GM12878 (cell line): Measurements from ENCODE around the gene CHMP3. TPM values are rescaled to one million over a fixed set of nuclear protein-coding genes. Genes with fewer than 3 reads are reported as not detected.

ENCODE experiments used
- ATAC-seq: fragments of 200-7000 bp; cut with Tn5 transposase; 3 replicates; pipeline ENCODE4 v1.9.1; 2020; ENCODE audit warnings: mild to moderate bottlenecking, moderate library complexity
- BruUV-seq: library from RNA; stranded (reverse); fragments of 400-500 nt; replicated peaks from 2 replicates; lab custom pipeline; 2021; lab: Mats Ljungman, UMichigan
- CTCF ChIA-PET: fragments of 300-600 bp; sonication (Branson Sonifier 250); formaldehyde crosslinking; extraction: SDS; loops from one replicate; lab custom pipeline; 2021; ENCODE audit warnings: inconsistent platforms; lab: Yijun Ruan, JAX
- POLR2A ChIA-PET: fragments of 350-600 bp; formaldehyde crosslinking; extraction: SDS; loops from one replicate; lab custom pipeline; 2021; ENCODE audit warnings: inconsistent platforms; lab: Charles Lee
- RAD21 ChIA-PET: fragments of 300-600 bp; sonication (Branson Sonifier 250); formaldehyde crosslinking; loops from one replicate; lab custom pipeline; 2023; ENCODE audit warnings: antibody characterized with exemption; ENCODE audit not compliant: unreplicated experiment; lab: Charles Lee
- SMC1A ChIA-PET: fragments of 300-600 bp; sonication (Branson Sonifier 250); formaldehyde crosslinking; loops from one replicate; lab custom pipeline; 2023; ENCODE audit not compliant: unreplicated experiment, uncharacterized antibody; lab: Charles Lee
- DNase-seq: peaks from one replicate; pipeline ENCODE4 v3.0.0-alpha.2; 2011; ENCODE audit warnings: low read depth, low spot score
- FAIRE-seq: peaks from 3 replicates; lab custom pipeline; 2011; peaks lifted over from hg19 to GRCh38; lab: Jason Lieb, UNC
- H2AFZ ChIP-seq: 2 replicates; pipeline ENCODE4 v1.6.0; 2011; ENCODE audit warnings: low read depth, low read length, control low read depth; ENCODE audit not compliant: control insufficient read depth
- H3K27ac ChIP-seq: 2 replicates; pipeline ENCODE4 v1.5.1; 2011; ENCODE audit warnings: control low read depth; ENCODE audit not compliant: control insufficient read depth, insufficient read depth
- H3K27me3 ChIP-seq, 2 experiments: replicated peaks in 1 of 2; 2 replicates each; pipeline versions ENCODE4 v1.6.0 to v1.6.1; 2011; ENCODE audit warnings: low read length in 1 of 2; ENCODE audit not compliant: control insufficient read depth in 2 of 2, insufficient read depth in 2 of 2
- H3K36me3 ChIP-seq, 2 experiments: 2 replicates each; pipeline ENCODE4 v1.5.1; 2011; ENCODE audit warnings: low read length in 1 of 2; ENCODE audit not compliant: control insufficient read depth in 2 of 2, insufficient read depth in 2 of 2
- H3K4me1 ChIP-seq: 2 replicates; pipeline ENCODE4 v1.6.1; 2011; ENCODE audit warnings: mild to moderate bottlenecking, low read length, moderate library complexity, mixed read lengths; ENCODE audit not compliant: control insufficient read depth, insufficient read depth
- H3K4me2 ChIP-seq: 2 replicates; pipeline ENCODE4 v1.6.0; 2011; ENCODE audit warnings: control low read depth; ENCODE audit not compliant: control insufficient read depth, insufficient read depth
- H3K4me3 ChIP-seq: fragments of 200-600 bp; sonication (generic); 2 replicates; pipeline ENCODE4 v1.5.1; 2016
- H3K79me2 ChIP-seq: 2 replicates; pipeline ENCODE4 v1.6.0; 2011; ENCODE audit warnings: low read length; ENCODE audit not compliant: control insufficient read depth, insufficient read depth
- H3K9ac ChIP-seq: 2 replicates; pipeline ENCODE4 v1.8.0; 2011; ENCODE audit warnings: low read length, control low read depth, mixed read lengths; ENCODE audit not compliant: control insufficient read depth, insufficient read depth
- H3K9me3 ChIP-seq: replicated peaks from 3 replicates; pipeline ENCODE4 v1.5.1; 2011; ENCODE audit warnings: mild to moderate bottlenecking, low read length; ENCODE audit not compliant: control insufficient read depth, insufficient read depth
- H4K20me1 ChIP-seq: 2 replicates; pipeline ENCODE4 v1.6.0; 2011; ENCODE audit not compliant: control insufficient read depth, insufficient read depth
- BCL3 ChIP-seq: IDR thresholded peaks from 2 replicates; pipeline ENCODE4 v1.6.1; 2011; ENCODE audit warnings: borderline replicate concordance, low read depth, mild to moderate bottlenecking, moderate library complexity, low read length; ENCODE audit not compliant: insufficient read depth, poor library complexity, severe bottlenecking
- DPF2 ChIP-seq: fragments of 450-650 bp; IDR thresholded peaks from 2 replicates; pipeline ENCODE4 v1.6.1; 2017; ENCODE audit warnings: mild to moderate bottlenecking
- E2F8 ChIP-seq: fragments of 450-650 bp; IDR thresholded peaks from 2 replicates; pipeline ENCODE4 v1.6.1; 2018; ENCODE audit warnings: mild to moderate bottlenecking, low read depth, moderate library complexity; ENCODE audit not compliant: partially characterized antibody
- NFXL1 ChIP-seq: fragments of 450-650 bp; IDR thresholded peaks from 2 replicates; pipeline ENCODE4 v1.6.1; 2017; ENCODE audit warnings: antibody characterized with exemption, mild to moderate bottlenecking, borderline replicate concordance
- POLR2AphosphoS5 ChIP-seq: IDR thresholded peaks from 2 replicates; pipeline ENCODE4 v1.6.1; 2011; ENCODE audit warnings: mild to moderate bottlenecking, low read length, inconsistent platforms
- RAD21 ChIP-seq: IDR thresholded peaks from 2 replicates; pipeline ENCODE4 v1.6.1; 2011; ENCODE audit warnings: mild to moderate bottlenecking, low read depth, low read length, moderate library complexity; ENCODE audit not compliant: insufficient read depth
- SREBF1 ChIP-seq: IDR thresholded peaks from 2 replicates; pipeline ENCODE4 v1.6.1; 2012; ENCODE audit warnings: mild to moderate bottlenecking, low read length
- ZNF24 ChIP-seq: fragments of 450-650 bp; IDR thresholded peaks from 2 replicates; pipeline ENCODE4 v1.6.1; 2017; ENCODE audit warnings: antibody characterized with exemption, mild to moderate bottlenecking
- WGBS: methylation state at CpG from one replicate; pipeline ENCODE4 v1.1.6; 2016; ENCODE audit warnings: low lambda C conversion rate; ENCODE audit not compliant: insufficient replicate concordance, insufficient coverage; ENCODE audit errors: missing lambda C conversion rate; 5-methylcytosine and 5-hydroxymethylcytosine counted together
- in situ Hi-C: fragments of 300-500 bp; cut with MboI; formaldehyde crosslinking; loops from 9 replicates; pipeline ENCODE4 v1.14.3; 2018; ENCODE audit warnings: mixed read lengths
- intact Hi-C: fragments of 100-400 bp; cut with micrococcal nuclease; formaldehyde crosslinking; loops from one replicate; pipeline ENCODE4 v1.14.2; 2022; ENCODE audit not compliant: unreplicated experiment
- polyA plus RNA-seq, 11 experiments: library from polyadenylated mRNA; depleted of rRNA in 4 of 11; unstranded in 6 of 11; stranded (reverse) in 5 of 11; fragments of >200 nt; fragmentation: Nextera tagmentation in 4 of 11; fragmentation: Illumina TruSeq in 1 of 11; extraction: Ambion mirVana in 4 of 11; extraction: Trizol in 1 of 11; gene quantifications; 1 replicate in 1 of 11; 2 replicates in 10 of 11; pipeline versions ENCODE4 v1.2.1 to v1.2.3, GENCODE V29; 2011 to 2016; ENCODE audit warnings: inconsistent platforms in 2 of 11, missing spikeins in 2 of 11, low read depth in 1 of 11
- total RNA-seq, 4 experiments: library from RNA; depleted of rRNA in 3 of 4; stranded (reverse); fragments of >200 nt in 3 of 4; fragmentation: Illumina TruSeq in 1 of 4; extraction: Trizol in 1 of 4; gene quantifications; 2 replicates each; pipeline versions ENCODE4 v1.2.1 to v1.2.3, GENCODE V29; 2013 to 2021
- TF ChIP-seq, protein P1 (sequence below): fragments of 450-650 bp; IDR thresholded peaks from 2 replicates; pipeline ENCODE4 v1.6.1; 2016; ENCODE audit warnings: mild to moderate bottlenecking, moderate library complexity, borderline replicate concordance

Gene CHMP3
- total and polyA plus RNA-seq, 10 of the 15 experiments (the other 5 are each of a cell fraction or from before 2014, with no cell fraction given) = 22.5 to 56.8 (median 32.5) TPM

DNA sequence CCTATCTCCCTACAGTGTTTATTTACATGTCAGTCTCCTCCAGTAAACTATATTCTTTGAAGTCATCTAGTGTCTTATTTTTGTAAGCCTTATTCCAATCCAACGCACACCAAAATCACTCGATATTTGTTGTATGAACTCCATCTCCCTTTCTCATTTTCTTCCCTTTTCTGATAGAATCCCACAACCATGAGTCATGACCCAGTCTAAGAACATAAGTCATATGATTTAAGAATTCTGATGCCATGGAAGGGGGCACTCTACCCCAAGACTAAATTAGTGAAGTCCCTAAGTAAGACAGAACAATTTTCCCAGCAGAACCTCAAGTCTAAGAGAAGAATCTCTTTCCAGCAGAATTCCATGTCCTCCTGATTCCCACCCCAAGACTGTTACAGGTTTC is 5.4 kb downstream of the CHMP3 start:
- ChIA-PET CTCF (interaction anchor here (1.2 kb wide), 1 partner anchor 39 kb away, joined by 3 read pairs; no protein-coding TSS in a partner anchor), RAD21 (no interaction called here), SMC1A (no interaction called here), POLR2A (no interaction called here)
- no peaks in the 10 kb centered on the region for H3K9me3 ChIP-seq
- peaks cover 39% of the 10 kb centered on the region for H3K79me2 ChIP-seq
- H3K36me3 ChIP-seq = no peaks in the 10 kb centered on the region; a peak in 1 of 4 replicates
- intact Hi-C loops = no loop called here
- H2AFZ ChIP-seq = no peak overlapping the region
- in situ Hi-C loops = no loop called here
- TF ChIP-seq DPF2 (no peak), BCL3 (no peak), POLR2AphosphoS5 (no peak), NFXL1 (no peak), SREBF1 (no peak), RAD21 (no peak), E2F8 (no peak), ZNF24 (no peak)
- TF ChIP-seq, protein P1, sequence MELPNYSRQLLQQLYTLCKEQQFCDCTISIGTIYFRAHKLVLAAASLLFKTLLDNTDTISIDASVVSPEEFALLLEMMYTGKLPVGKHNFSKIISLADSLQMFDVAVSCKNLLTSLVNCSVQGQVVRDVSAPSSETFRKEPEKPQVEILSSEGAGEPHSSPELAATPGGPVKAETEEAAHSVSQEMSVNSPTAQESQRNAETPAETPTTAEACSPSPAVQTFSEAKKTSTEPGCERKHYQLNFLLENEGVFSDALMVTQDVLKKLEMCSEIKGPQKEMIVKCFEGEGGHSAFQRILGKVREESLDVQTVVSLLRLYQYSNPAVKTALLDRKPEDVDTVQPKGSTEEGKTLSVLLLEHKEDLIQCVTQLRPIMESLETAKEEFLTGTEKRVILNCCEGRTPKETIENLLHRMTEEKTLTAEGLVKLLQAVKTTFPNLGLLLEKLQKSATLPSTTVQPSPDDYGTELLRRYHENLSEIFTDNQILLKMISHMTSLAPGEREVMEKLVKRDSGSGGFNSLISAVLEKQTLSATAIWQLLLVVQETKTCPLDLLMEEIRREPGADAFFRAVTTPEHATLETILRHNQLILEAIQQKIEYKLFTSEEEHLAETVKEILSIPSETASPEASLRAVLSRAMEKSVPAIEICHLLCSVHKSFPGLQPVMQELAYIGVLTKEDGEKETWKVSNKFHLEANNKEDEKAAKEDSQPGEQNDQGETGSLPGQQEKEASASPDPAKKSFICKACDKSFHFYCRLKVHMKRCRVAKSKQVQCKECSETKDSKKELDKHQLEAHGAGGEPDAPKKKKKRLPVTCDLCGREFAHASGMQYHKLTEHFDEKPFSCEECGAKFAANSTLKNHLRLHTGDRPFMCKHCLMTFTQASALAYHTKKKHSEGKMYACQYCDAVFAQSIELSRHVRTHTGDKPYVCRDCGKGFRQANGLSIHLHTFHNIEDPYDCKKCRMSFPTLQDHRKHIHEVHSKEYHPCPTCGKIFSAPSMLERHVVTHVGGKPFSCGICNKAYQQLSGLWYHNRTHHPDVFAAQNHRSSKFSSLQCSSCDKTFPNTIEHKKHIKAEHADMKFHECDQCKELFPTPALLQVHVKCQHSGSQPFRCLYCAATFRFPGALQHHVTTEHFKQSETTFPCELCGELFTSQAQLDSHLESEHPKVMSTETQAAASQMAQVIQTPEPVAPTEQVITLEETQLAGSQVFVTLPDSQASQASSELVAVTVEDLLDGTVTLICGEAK = no peak
- H3K4me2 ChIP-seq = no peak overlapping the region
- no peak for DNase-seq
- FAIRE-seq = no peak
- H3K4me3 ChIP-seq = no peak overlapping the region
- H4K20me1 ChIP-seq = no peaks in the 10 kb centered on the region
- no peak for ATAC-seq
- no peak overlapping the region for H3K27ac ChIP-seq
- H3K9ac ChIP-seq = no peak overlapping the region
- WGBS = 98% methylated on average over 2 of the region's 2 CpGs
- no peaks in the 10 kb centered on the region for H3K4me1 ChIP-seq
- no peaks in the 10 kb centered on the region for H3K27me3 ChIP-seq
- BruUV-seq = no TSS peak
